K562 (cell line): Measurements from ENCODE around the gene INO80D. TPM values are rescaled to one million over a fixed set of nuclear protein-coding genes. Genes with fewer than 3 reads are reported as not detected.

ENCODE experiments used
- ATAC-seq: fragments of 200-7000 bp; cut with Tn5 transposase; 3 replicates; pipeline ENCODE4 v1.9.1; 2020; ENCODE audit warnings: moderate library complexity
- BruUV-seq: library from RNA; stranded (reverse); fragments of 400-500 nt; replicated peaks from 2 replicates; lab custom pipeline; 2021; lab: Mats Ljungman, UMichigan
- CTCF ChIA-PET: fragments of 300-600 bp; formaldehyde crosslinking; extraction: SDS; loops from one replicate; lab custom pipeline; 2021; ENCODE audit warnings: low intra/inter-chr PET ratio; lab: Yijun Ruan, JAX
- POLR2A ChIA-PET: fragments of 300-600, 350-650 bp; sonication (Branson Sonifier 250); formaldehyde crosslinking; extraction: SDS; loops from one replicate; lab custom pipeline; 2021; ENCODE audit warnings: antibody characterized with exemption, inconsistent platforms; lab: Yijun Ruan, JAX
- DNase-seq, 4 experiments: peaks; one replicate each; pipeline versions ENCODE4 v3.0.0 to v3.0.0-alpha.2; 2011 to 2018; ENCODE audit warnings: low spot score in 3 of 4, mixed read lengths in 3 of 4; ENCODE audit errors: extremely low read depth in 1 of 4
- FAIRE-seq: peaks from 2 replicates; lab custom pipeline; 2011; peaks lifted over from hg19 to GRCh38; lab: Jason Lieb, UNC
- H2AFZ ChIP-seq: 2 replicates; pipeline ENCODE4 v1.6.0; 2011; ENCODE audit warnings: low read depth, low read length, control low read depth, inconsistent platforms
- H3K27ac ChIP-seq: fragments of 200-600 bp; 3 replicates; pipeline ENCODE4 v1.8.0; 2011; ENCODE audit warnings: low read depth, mild to moderate bottlenecking, control low read depth, inconsistent platforms, low read length, moderate library complexity, mixed read lengths; ENCODE audit errors: extremely low read depth
- H3K27me3 ChIP-seq, 2 experiments: fragments of 300-600 bp in 1 of 2; 2 replicates in 1 of 2; 3 replicates in 1 of 2; pipeline versions ENCODE4 v1.6.0 to v1.8.0; 2011; ENCODE audit warnings: inconsistent platforms in 2 of 2, low read length in 2 of 2, mild to moderate bottlenecking in 1 of 2, mixed read lengths in 1 of 2, moderate library complexity in 1 of 2; ENCODE audit not compliant: control insufficient read depth in 2 of 2, insufficient read depth in 2 of 2
- H3K36me3 ChIP-seq: fragments of 300-600 bp; 3 replicates; pipeline ENCODE4 v1.8.0; 2011; ENCODE audit warnings: mild to moderate bottlenecking, low read length, inconsistent platforms; ENCODE audit not compliant: control insufficient read depth, insufficient read depth
- H3K4me1 ChIP-seq, 2 experiments: fragments of 200-600 bp in 1 of 2; replicated peaks in 1 of 2; 2 replicates in 1 of 2; 3 replicates in 1 of 2; pipeline versions ENCODE4 v1.5.1 to v1.8.0; 2011; ENCODE audit warnings: inconsistent platforms in 2 of 2, low read length in 2 of 2, mild to moderate bottlenecking in 1 of 2, mixed read lengths in 1 of 2, moderate library complexity in 1 of 2; ENCODE audit not compliant: control insufficient read depth in 2 of 2, insufficient read depth in 2 of 2
- H3K4me2 ChIP-seq: 2 replicates; pipeline ENCODE4 v1.6.1; 2011; ENCODE audit warnings: low read length, control low read depth, inconsistent platforms, mixed read lengths; ENCODE audit not compliant: insufficient read depth
- H3K4me3 ChIP-seq: fragments of 200-600 bp; sonication (generic), shearing (Covaris generic); 2 replicates; pipeline ENCODE4 v1.5.1; 2016; ENCODE audit warnings: control low read depth, inconsistent platforms
- H3K79me2 ChIP-seq: fragments of 200-600 bp; 3 replicates; pipeline ENCODE4 v1.8.0; 2011; ENCODE audit warnings: low read length, inconsistent platforms; ENCODE audit not compliant: control insufficient read depth, insufficient read depth
- H3K9ac ChIP-seq, 2 experiments: 2 replicates each; pipeline versions ENCODE4 v1.6.0 to v1.6.1; 2011; ENCODE audit warnings: low read depth in 2 of 2, low read length in 2 of 2, control low read depth in 1 of 2, inconsistent platforms in 1 of 2, mild to moderate bottlenecking in 1 of 2, mixed read lengths in 1 of 2; ENCODE audit not compliant: insufficient read depth in 1 of 2
- H3K9me1 ChIP-seq: one replicate; pipeline ENCODE4 v1.6.0; 2011; ENCODE audit warnings: inconsistent platforms, mild to moderate bottlenecking, low read length, moderate library complexity; ENCODE audit not compliant: control insufficient read depth, insufficient read depth
- H3K9me3 ChIP-seq: replicated peaks from 2 replicates; pipeline ENCODE4 v1.5.1; 2011; ENCODE audit warnings: low read depth, low read length, inconsistent platforms; ENCODE audit not compliant: control insufficient read depth, insufficient read depth
- H4K20me1 ChIP-seq: replicated peaks from 2 replicates; pipeline ENCODE4 v1.6.1; 2011; ENCODE audit warnings: low read length, inconsistent platforms, mixed read lengths; ENCODE audit not compliant: control insufficient read depth, insufficient read depth
- CC2D1A ChIP-seq: fragments of 450-650 bp; IDR thresholded peaks from 2 replicates; pipeline ENCODE4 v1.6.1; 2017; ENCODE audit warnings: mild to moderate bottlenecking
- CHCHD3 ChIP-seq: fragments of 250-450 bp; sonication (Bioruptor Pico); IDR thresholded peaks from 2 replicates; pipeline ENCODE4 v2.1.2; 2022; ENCODE audit warnings: mild to moderate bottlenecking
- ELF2 ChIP-seq: fragments of 250-450 bp; sonication (Bioruptor Pico); IDR thresholded peaks from 2 replicates; pipeline ENCODE4 v1.5.0; 2021; ENCODE audit warnings: mild to moderate bottlenecking
- ELF4 ChIP-seq: fragments of 450-650 bp; formaldehyde crosslinking; IDR thresholded peaks from 2 replicates; pipeline ENCODE4 v1.4.0; 2022; ENCODE audit warnings: missing genetic modification characterization
- GABPA ChIP-seq: fragments of 200-800 bp; sonication (Bioruptor generic); conservative IDR thresholded peaks from 2 replicates; pipeline ENCODE4 v1.6.1; 2016; ENCODE audit warnings: low read depth, missing genetic modification characterization, missing compliant biosample characterization
- GMEB1 ChIP-seq: fragments of 250-450 bp; sonication (Bioruptor Pico); IDR thresholded peaks from 2 replicates; pipeline ENCODE4 v1.4.0; 2020; ENCODE audit warnings: mild to moderate bottlenecking
- ILK ChIP-seq: fragments of 450-650 bp; IDR thresholded peaks from 2 replicates; pipeline ENCODE4 v1.6.1; 2016; ENCODE audit warnings: missing genetic modification characterization, low read depth, mild to moderate bottlenecking, missing compliant biosample characterization, moderate library complexity, borderline replicate concordance
- MIER1 ChIP-seq: fragments of 450-650 bp; IDR thresholded peaks from 2 replicates; pipeline ENCODE4 v1.6.1; 2016; ENCODE audit warnings: antibody characterized with exemption, mild to moderate bottlenecking, low read depth
- MYNN ChIP-seq, 2 experiments: sonication (generic); formaldehyde crosslinking in 1 of 2; IDR thresholded peaks; 2 replicates each; pipeline versions ENCODE4 v1.5.0 to v1.6.1; 2016 to 2020; ENCODE audit warnings: antibody characterized with exemption in 1 of 2, missing genetic modification reagents in 1 of 2
- SRSF7 ChIP-seq: fragments of 200-400 bp; formaldehyde crosslinking; optimal IDR thresholded peaks from 2 replicates; pipeline ENCODE3; 2017; ENCODE audit warnings: mild to moderate bottlenecking, low read depth, low read length
- TAL1 ChIP-seq: fragments of 450-650 bp; IDR thresholded peaks from 2 replicates; pipeline ENCODE4 v1.6.1; 2016; ENCODE audit warnings: mild to moderate bottlenecking
- ZNF551 ChIP-seq: fragments of 250-450 bp; sonication (Bioruptor Pico); IDR thresholded peaks from 2 replicates; pipeline ENCODE4 v1.5.0; 2021; ENCODE audit warnings: mild to moderate bottlenecking, moderate library complexity
- WGBS: fragments of 100-300 bp; shearing (Covaris generic); methylation state at CpG from one replicate; pipeline ENCODE4 v1.1.6; 2016; ENCODE audit warnings: low coverage, mixed read lengths; ENCODE audit not compliant: insufficient coverage; ENCODE audit errors: missing lambda C conversion rate; 5-methylcytosine and 5-hydroxymethylcytosine counted together
- in situ Hi-C: fragments of 300-500 bp; cut with MboI; formaldehyde crosslinking; loops from 4 replicates; pipeline ENCODE4 v1.15.0; 2018; ENCODE audit warnings: inconsistent platforms, mixed read lengths
- intact Hi-C: fragments of 100-400 bp; cut with micrococcal nuclease; formaldehyde crosslinking; loops from 2 replicates; pipeline ENCODE4 v1.14.2; 2022
- polyA plus RNA-seq, 8 experiments: library from polyadenylated mRNA; depleted of rRNA in 4 of 8; stranded (reverse) in 5 of 8; unstranded in 3 of 8; fragments of >200 nt; fragmentation: Nextera tagmentation in 2 of 8; fragmentation: Illumina TruSeq in 1 of 8; extraction: Ambion mirVana in 2 of 8; extraction: Trizol in 1 of 8; gene quantifications; 2 replicates each; pipeline versions ENCODE4 v1.2.1 to v1.2.3, GENCODE V29; 2011 to 2014; ENCODE audit warnings: inconsistent platforms in 1 of 8, missing spikeins in 1 of 8
- total RNA-seq, 7 experiments: library from RNA; depleted of rRNA in 6 of 7; stranded (reverse); fragments of >200 nt in 6 of 7; fragmentation: Illumina TruSeq in 2 of 7; extraction: Trizol in 2 of 7; gene quantifications; 2 replicates each; pipeline versions ENCODE4 v1.2.1 to v1.2.3, GENCODE V29; 2011 to 2021; ENCODE audit warnings: low replicate concordance in 1 of 7
- TF ChIP-seq, protein P1 (sequence below): sonication (generic); formaldehyde crosslinking; IDR thresholded peaks from 2 replicates; pipeline ENCODE4 v1.8.0; 2022; ENCODE audit warnings: missing genetic modification reagents, mild to moderate bottlenecking, borderline replicate concordance
- TF ChIP-seq, protein P2 (sequence below): sonication (generic); formaldehyde crosslinking; IDR thresholded peaks from 2 replicates; pipeline ENCODE4 v1.8.0; 2023; ENCODE audit warnings: mild to moderate bottlenecking, missing genetic modification reagents

Gene INO80D
- total and polyA plus RNA-seq, 9 of the 15 experiments (the other 6 are each of a cell fraction or from before 2014, with no cell fraction given), result 0.64 to 8.1 (median 2.9) TPM

- Histone ChIP-seq H3K4me3 (no peak overlapping the region), H3K27me3 (peaks cover 0 to 10% of the 10 kb centered on the region in 2 experiments; a peak in 3 of 5 replicates), H3K79me2 (no peaks in the 10 kb centered on the region), H3K9ac (no peak overlapping the region), H3K9me1 (no peaks in the 10 kb centered on the region), H3K27ac (no peak overlapping the region), H3K36me3 (no peaks in the 10 kb centered on the region), H4K20me1 (peaks cover 2% of the 10 kb centered on the region; the same call in 1 of the 2 replicates), H3K4me2 (no peak overlapping the region), H3K4me1 (no peaks in the 10 kb centered on the region), H2AFZ (no peak overlapping the region), H3K9me3 (no peaks in the 10 kb centered on the region)
- CTCF ChIA-PET, result no interaction called here
- DNase-seq (no peak), FAIRE-seq (no peak), ATAC-seq (no peak)
- no peak for TF ChIP-seq GABPA
- TF ChIP-seq MIER1, result no peak
- TF ChIP-seq GMEB1 (CRISPR knock-in tag), result no peak
- TF ChIP-seq, protein P1, sequence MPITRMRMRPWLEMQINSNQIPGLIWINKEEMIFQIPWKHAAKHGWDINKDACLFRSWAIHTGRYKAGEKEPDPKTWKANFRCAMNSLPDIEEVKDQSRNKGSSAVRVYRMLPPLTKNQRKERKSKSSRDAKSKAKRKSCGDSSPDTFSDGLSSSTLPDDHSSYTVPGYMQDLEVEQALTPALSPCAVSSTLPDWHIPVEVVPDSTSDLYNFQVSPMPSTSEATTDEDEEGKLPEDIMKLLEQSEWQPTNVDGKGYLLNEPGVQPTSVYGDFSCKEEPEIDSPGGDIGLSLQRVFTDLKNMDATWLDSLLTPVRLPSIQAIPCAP (CRISPR knock-in tag), result no peak
- TF ChIP-seq, protein P2, sequence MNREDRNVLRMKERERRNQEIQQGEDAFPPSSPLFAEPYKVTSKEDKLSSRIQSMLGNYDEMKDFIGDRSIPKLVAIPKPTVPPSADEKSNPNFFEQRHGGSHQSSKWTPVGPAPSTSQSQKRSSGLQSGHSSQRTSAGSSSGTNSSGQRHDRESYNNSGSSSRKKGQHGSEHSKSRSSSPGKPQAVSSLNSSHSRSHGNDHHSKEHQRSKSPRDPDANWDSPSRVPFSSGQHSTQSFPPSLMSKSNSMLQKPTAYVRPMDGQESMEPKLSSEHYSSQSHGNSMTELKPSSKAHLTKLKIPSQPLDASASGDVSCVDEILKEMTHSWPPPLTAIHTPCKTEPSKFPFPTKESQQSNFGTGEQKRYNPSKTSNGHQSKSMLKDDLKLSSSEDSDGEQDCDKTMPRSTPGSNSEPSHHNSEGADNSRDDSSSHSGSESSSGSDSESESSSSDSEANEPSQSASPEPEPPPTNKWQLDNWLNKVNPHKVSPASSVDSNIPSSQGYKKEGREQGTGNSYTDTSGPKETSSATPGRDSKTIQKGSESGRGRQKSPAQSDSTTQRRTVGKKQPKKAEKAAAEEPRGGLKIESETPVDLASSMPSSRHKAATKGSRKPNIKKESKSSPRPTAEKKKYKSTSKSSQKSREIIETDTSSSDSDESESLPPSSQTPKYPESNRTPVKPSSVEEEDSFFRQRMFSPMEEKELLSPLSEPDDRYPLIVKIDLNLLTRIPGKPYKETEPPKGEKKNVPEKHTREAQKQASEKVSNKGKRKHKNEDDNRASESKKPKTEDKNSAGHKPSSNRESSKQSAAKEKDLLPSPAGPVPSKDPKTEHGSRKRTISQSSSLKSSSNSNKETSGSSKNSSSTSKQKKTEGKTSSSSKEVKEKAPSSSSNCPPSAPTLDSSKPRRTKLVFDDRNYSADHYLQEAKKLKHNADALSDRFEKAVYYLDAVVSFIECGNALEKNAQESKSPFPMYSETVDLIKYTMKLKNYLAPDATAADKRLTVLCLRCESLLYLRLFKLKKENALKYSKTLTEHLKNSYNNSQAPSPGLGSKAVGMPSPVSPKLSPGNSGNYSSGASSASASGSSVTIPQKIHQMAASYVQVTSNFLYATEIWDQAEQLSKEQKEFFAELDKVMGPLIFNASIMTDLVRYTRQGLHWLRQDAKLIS, result no peak
- TF ChIP-seq ELF4 (CRISPR knock-in tag), result no peak
- no peak for TF ChIP-seq MYNN (IDR thresholded peaks at IDR 0.05)
- no peak for TF ChIP-seq MYNN (CRISPR knock-in tag; IDR thresholded peaks at IDR 0.05)
- TF ChIP-seq TAL1, result no peak
- TF ChIP-seq CHCHD3 (CRISPR knock-in tag), result no peak
- TF ChIP-seq CC2D1A, result no peak
- TF ChIP-seq SRSF7, result no peak
- no peak for TF ChIP-seq ELF2
- TF ChIP-seq ILK, result no peak
- TF ChIP-seq ZNF551, result no peak
- no TSS peak for BruUV-seq
- in situ Hi-C loops (no loop called here), intact Hi-C loops (no loop called here)
- 3% methylated on average over 4 of the region's 4 CpGs for WGBS
- POLR2A ChIA-PET, result interaction anchor here (1.7 kb wide), 1 partner anchor 8 kb away, joined by 4 read pairs; no protein-coding TSS in a partner anchor
Measured at GRCh38 chr2:205969584-205969983, 116.4 kb downstream of the INO80D start.
